ENCODE data around the gene HSPA14. TPM values are rescaled to one million over a fixed set of nuclear protein-coding genes. Genes with fewer than 3 reads are reported as not detected.
"Not testable (repeated sequence)": the region's sequence is repeated elsewhere in the genome, so short reads cannot be mapped to it uniquely, and the experiment has no call there.

Gene HSPA14
- total RNA-seq, 1 donor from 2014 or later = 24.2 TPM

DNA sequence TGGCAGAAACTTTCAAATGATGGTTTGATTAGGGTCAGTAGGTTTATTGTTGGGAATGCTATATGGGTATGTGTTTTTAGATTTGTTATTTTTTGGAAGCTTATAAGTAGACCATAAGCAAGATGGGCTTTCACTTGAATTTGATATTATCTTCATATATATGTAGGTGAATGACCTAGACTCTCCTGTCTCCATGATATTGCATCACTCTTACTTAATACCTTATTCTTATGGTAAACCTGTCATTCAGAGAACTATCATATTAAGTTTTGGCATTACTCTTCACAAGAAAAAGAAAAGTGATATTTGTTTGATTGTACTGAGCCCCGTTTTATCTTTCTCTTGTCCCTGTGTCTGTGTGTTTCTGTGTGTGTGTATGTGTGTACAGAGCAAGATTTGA lies 17.3 kb downstream of the HSPA14 start:
- Mint-ChIP-seq H3K27ac (ENCODE audit: unreplicated experiment) (no peak overlapping the region), H3K4me3 (no peak overlapping the region), H3K36me3 (ENCODE audit: low read depth) (peaks cover 4% of the 10 kb centered on the region), H3K27me3 (ENCODE audit: low read depth) (no peaks in the 10 kb centered on the region), H3K9me3 (no peaks in the 10 kb centered on the region), H3K4me1 (no peaks in the 10 kb centered on the region)
- TF ChIP-seq CTCF (conservative IDR thresholded peaks at IDR 0.05) = no peak
- DNase-seq (ENCODE audit: low read depth, low spot score) = no peak

DNA sequence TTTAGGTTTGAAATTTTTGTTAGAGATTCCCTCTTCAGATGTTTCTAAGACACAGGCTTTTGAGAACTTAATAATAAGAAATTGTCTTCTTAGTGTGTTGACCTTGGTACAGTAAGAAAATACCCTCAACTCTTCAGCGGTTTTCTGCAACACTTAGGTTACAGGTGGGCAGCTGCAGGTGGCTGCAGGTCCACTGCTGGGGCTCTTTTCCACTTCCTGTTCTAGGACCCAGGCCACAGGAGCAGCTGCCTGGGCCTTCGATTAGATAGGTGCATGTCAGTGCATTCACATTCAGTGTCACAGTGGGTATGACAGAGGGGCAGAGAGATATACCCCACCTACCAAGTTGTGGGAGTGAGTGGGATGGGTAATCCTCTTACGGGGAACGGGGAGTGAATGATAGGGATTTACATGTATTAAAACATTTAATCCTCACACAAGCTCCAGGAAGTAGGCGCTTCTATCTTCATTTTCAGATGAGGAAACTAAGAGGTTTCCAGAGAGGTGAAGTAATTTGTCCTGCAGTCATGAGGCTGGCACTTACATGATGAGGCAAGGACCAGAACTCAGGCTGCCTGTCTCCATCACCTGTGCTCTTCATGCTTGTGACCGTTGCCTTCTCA lies 20.3 kb downstream of the HSPA14 start:
- H3K4me1 Mint-ChIP-seq = no peaks in the 10 kb centered on the region
- H3K4me3 Mint-ChIP-seq = no peak overlapping the region
- no peak for DNase-seq (ENCODE audit: low read depth, low spot score)
- peaks cover 5% of the 10 kb centered on the region for H3K36me3 Mint-ChIP-seq (ENCODE audit: low read depth)
- no peak overlapping the region for H3K27ac Mint-ChIP-seq (ENCODE audit: unreplicated experiment)
- H3K27me3 Mint-ChIP-seq (ENCODE audit: low read depth) = no peaks in the 10 kb centered on the region
- no peak for TF ChIP-seq CTCF (conservative IDR thresholded peaks at IDR 0.05)
- no peaks in the 10 kb centered on the region for H3K9me3 Mint-ChIP-seq

GRCh38 chr10:14859043-14859442 lies 20.9 kb downstream of the HSPA14 start:
- H3K27ac Mint-ChIP-seq (ENCODE audit: unreplicated experiment) = no peak overlapping the region
- no peak for DNase-seq (ENCODE audit: low read depth, low spot score)
- no peaks in the 10 kb centered on the region for H3K27me3 Mint-ChIP-seq (ENCODE audit: low read depth)
- peaks cover 5% of the 10 kb centered on the region for H3K36me3 Mint-ChIP-seq (ENCODE audit: low read depth)
- H3K4me1 Mint-ChIP-seq = no peaks in the 10 kb centered on the region
- no peaks in the 10 kb centered on the region for H3K9me3 Mint-ChIP-seq
- no peak overlapping the region for H3K4me3 Mint-ChIP-seq
- TF ChIP-seq CTCF (conservative IDR thresholded peaks at IDR 0.05) = no peak

DNA sequence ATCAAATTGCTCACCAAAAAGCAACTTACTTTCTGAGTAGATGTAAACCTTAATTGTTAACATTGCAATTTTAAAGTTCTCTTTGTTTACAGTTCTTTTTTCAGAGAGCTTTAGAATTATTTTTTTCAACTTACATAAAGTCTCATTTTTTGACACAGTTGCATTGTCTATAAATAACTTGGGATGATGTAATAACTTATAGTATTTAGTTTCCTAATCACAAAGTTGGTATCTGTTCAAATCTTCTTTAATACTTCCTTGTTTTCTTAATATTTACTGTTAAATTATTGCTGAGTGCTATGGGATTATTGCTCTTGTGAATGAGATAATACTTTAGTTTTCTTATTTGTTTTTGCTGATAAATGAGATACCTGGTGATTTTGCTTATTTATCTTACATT lies 21.7 kb downstream of the HSPA14 start:
- Mint-ChIP-seq H3K27me3 (ENCODE audit: low read depth) (no peaks in the 10 kb centered on the region), H3K4me1 (no peaks in the 10 kb centered on the region), H3K4me3 (no peak overlapping the region), H3K9me3 (no peaks in the 10 kb centered on the region), H3K36me3 (ENCODE audit: low read depth) (peaks cover 9% of the 10 kb centered on the region), H3K27ac (ENCODE audit: unreplicated experiment) (no peak overlapping the region)
- DNase-seq (ENCODE audit: low read depth, low spot score) = no peak
- no peak for TF ChIP-seq CTCF (conservative IDR thresholded peaks at IDR 0.05)

DNA sequence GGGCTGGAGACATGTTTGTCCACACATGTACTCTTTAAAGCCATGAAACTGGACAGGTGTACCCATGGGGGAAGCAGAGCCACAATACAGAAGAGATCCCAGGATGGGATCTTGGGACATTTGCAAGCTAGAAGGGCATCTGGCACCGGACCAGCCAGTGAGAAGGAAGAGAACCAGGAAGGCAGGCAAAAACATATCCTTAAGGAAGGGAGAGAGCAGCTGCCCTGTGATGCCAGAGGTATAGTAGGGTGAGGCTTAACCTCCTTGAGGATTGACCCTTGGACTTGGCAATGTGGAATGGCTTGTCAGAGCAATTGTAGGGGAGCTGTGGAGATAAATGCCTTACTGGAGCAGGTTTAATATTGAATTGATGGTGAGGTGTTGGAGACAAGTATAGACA lies 22.7 kb downstream of the HSPA14 start:
- Mint-ChIP-seq H3K36me3 (ENCODE audit: low read depth) (peaks cover 12% of the 10 kb centered on the region), H3K4me1 (no peaks in the 10 kb centered on the region), H3K4me3 (no peak overlapping the region), H3K27ac (ENCODE audit: unreplicated experiment) (no peak overlapping the region), H3K9me3 (no peaks in the 10 kb centered on the region), H3K27me3 (ENCODE audit: low read depth) (no peaks in the 10 kb centered on the region)
- DNase-seq (ENCODE audit: low read depth, low spot score) = no peak
- TF ChIP-seq CTCF (conservative IDR thresholded peaks at IDR 0.05) = no peak

GRCh38 chr10:14864466-14864865 lies 26.4 kb downstream of the HSPA14 start:
- H3K4me1 Mint-ChIP-seq; H3K27me3 Mint-ChIP-seq (ENCODE audit: low read depth); DNase-seq (ENCODE audit: low read depth, low spot score); H3K9me3 Mint-ChIP-seq; H3K4me3 Mint-ChIP-seq; H3K27ac Mint-ChIP-seq (ENCODE audit: unreplicated experiment): not testable (repeated sequence)
- peaks cover 16% of the 10 kb centered on the region for H3K36me3 Mint-ChIP-seq (ENCODE audit: low read depth)

DNA sequence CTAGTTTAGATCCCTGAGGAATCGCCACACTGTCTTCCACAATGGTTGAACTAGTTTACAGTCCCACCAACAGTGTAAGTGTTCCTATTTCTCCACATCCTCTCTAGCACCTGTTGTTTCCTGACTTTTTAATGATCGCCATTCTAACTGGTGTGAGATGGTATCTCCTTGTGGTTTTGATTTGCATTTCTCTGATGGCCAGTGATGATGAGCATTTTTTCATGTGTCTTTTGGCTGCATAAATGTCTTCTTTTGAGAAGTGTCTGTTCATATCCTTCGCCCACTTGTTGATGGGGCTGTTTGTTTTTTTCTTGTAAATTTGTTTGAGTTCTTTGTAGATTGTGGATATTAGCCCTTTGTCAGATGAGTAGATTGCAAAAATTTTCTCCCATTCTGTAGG lies 26.8 kb downstream of the HSPA14 start:
- H3K4me1 Mint-ChIP-seq; H3K9me3 Mint-ChIP-seq; H3K27me3 Mint-ChIP-seq (ENCODE audit: low read depth); H3K4me3 Mint-ChIP-seq; H3K27ac Mint-ChIP-seq (ENCODE audit: unreplicated experiment); DNase-seq (ENCODE audit: low read depth, low spot score): not testable (repeated sequence)
- peaks cover 19% of the 10 kb centered on the region for H3K36me3 Mint-ChIP-seq (ENCODE audit: low read depth)

Data from neural crest cell (in vitro differentiated cells).